ENCODE results near the gene STK16.

- TF ChIP-seq CTCF (IDR thresholded peaks at IDR 0.05; ENCODE audit: low read depth, low read length, missing input control) (no peak), FOXA1 (IDR thresholded peaks at IDR 0.05) (no peak), RAD21 (IDR thresholded peaks at IDR 0.05) (no peak), GABPA (IDR thresholded peaks at IDR 0.05 in 1 of 2, conservative IDR thresholded peaks at IDR 0.05 in 1 of 2) (no peak), MAX (IDR thresholded peaks at IDR 0.05) (no peak), REST (IDR thresholded peaks at IDR 0.05) (no peak), ZBTB33 (IDR thresholded peaks at IDR 0.05) (no peak), JUND (IDR thresholded peaks at IDR 0.05) (no peak), YY1 (IDR thresholded peaks at IDR 0.05) (no peak), EGR1 (IDR thresholded peaks at IDR 0.05; ENCODE audit: low read depth in 2 of 2) (no peak), TAF1 (conservative IDR thresholded peaks at IDR 0.05) (no peak), HNF4G (IDR thresholded peaks at IDR 0.05) (no peak), SP1 (IDR thresholded peaks at IDR 0.05) (peak; percentile 30)
These were observed 37.2 kb upstream of the STK16 start for GRCh38 chr2:219207884-219208740.

All from liver (tissue), 3 donors.